ENCODE results near the gene RAMP1.

Gene RAMP1

DNA sequence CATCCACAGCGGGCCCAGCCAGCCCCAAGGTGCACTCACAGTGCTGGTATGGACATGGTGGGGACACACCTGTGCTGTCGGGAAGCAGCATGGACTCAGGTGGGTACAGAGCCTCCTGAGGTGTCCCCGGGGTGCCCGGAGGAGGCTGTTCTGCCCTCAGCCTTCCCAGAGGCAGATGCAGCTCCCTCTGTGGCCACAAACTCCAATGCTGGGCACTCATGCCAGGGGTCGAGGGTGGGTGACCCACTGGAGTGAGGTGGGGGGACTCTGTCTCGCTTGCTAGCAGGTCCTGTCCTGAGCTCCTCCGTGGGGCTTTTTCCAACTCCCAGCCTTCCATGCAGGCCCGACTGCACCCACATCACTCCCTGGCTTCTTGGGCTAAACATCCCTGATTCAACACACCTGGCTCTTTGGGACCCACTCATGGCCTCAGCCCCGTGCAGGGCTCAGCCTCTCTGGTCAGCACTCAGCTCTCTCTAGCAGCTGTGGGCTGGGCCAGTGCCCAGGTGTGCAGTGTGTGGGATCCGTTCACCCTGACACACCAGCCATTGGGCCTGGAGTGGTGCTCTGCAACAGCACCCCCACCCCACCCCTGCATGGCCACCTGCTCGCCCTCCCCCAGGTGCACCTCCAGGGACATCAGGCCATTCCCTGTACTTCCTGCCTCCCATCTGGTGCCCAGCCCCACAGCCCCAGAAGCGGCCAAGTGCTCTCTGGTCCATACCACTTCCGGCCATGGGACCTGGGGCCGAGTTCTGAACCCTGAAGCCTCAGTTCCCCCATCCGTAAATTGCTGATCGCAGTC, 16.0 kb downstream of the RAMP1 start:
- Histone ChIP-seq H3K4me3 (ENCODE audit: low read length) (no peak overlapping the region), H3K27me3 (ENCODE audit: insufficient read depth, low read length) (no peaks in the 10 kb centered on the region), H3K36me3 (ENCODE audit: insufficient read depth, low read length) (no peaks in the 10 kb centered on the region), H3K4me1 (ENCODE audit: insufficient read depth, low read length) (peaks cover 18% of the 10 kb centered on the region), H3K9me3 (ENCODE audit: low read length) (peaks cover 3% of the 10 kb centered on the region), H2AFZ (ENCODE audit: low read depth, low read length) (no peak overlapping the region)

DNA sequence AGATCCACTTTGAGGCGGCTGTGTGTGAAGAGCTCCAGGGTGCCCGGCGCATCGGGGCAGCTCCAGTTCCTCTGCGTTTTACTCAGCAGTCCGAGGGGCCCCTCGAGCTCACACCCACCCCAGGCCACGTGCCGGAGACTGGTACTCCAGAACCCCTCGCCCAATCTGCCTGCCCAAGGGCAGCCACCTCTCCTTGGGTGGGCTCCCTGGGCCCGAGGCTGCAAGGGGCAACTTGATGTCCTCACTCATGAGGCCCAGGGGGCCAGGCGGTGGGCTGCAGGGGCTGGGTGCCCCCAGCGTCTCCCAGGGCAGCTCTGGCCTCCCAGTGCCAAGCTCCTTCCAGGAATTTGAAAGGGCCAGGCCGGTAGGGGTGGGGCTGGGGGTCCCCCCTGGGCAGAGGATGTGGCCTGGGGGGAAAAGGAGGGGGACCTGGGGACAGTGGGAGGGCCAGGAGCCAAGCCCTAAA, 16.7 kb downstream of the RAMP1 start:
- peaks cover 3% of the 10 kb centered on the region for H3K9me3 ChIP-seq (ENCODE audit: low read length)
- peaks cover 18% of the 10 kb centered on the region for H3K4me1 ChIP-seq (ENCODE audit: insufficient read depth, low read length)

DNA sequence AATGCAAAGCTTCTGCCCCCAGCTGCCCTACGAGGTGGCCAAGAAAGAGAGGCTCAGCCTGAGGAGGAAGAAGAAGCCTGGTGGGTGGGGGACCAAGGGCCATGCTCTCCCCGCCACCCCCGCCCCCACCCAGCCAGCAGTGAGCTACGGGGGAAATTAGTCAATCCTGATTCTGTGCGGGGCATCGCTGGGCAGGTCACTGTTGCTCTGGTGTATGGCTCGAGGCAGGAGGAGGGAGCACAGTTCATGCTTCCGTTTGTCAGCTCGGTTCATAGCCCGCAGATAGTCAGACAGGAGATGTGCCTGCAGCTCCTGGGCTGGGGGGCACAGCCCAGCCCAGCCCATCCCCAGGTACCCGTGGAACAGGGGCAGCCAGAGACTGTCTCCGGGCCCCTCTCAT, 17.1 kb downstream of the RAMP1 start:
- Histone ChIP-seq H3K4me3 (ENCODE audit: low read length) (no peak overlapping the region), H2AFZ (ENCODE audit: low read depth, low read length) (no peak overlapping the region), H3K9me3 (ENCODE audit: low read length) (peaks cover 3% of the 10 kb centered on the region), H3K4me1 (ENCODE audit: insufficient read depth, low read length) (peaks cover 18% of the 10 kb centered on the region), H3K36me3 (ENCODE audit: insufficient read depth, low read length) (no peaks in the 10 kb centered on the region), H3K27me3 (ENCODE audit: insufficient read depth, low read length) (no peaks in the 10 kb centered on the region)

More for the DNA sequence above, 16.7 kb downstream of the RAMP1 start:
- no peak overlapping the region for H2AFZ ChIP-seq (ENCODE audit: low read depth, low read length)
- no peaks in the 10 kb centered on the region for H3K36me3 ChIP-seq (ENCODE audit: insufficient read depth, low read length)
- no peak overlapping the region for H3K4me3 ChIP-seq (ENCODE audit: low read length)
- no peaks in the 10 kb centered on the region for H3K27me3 ChIP-seq (ENCODE audit: insufficient read depth, low read length)

DNA sequence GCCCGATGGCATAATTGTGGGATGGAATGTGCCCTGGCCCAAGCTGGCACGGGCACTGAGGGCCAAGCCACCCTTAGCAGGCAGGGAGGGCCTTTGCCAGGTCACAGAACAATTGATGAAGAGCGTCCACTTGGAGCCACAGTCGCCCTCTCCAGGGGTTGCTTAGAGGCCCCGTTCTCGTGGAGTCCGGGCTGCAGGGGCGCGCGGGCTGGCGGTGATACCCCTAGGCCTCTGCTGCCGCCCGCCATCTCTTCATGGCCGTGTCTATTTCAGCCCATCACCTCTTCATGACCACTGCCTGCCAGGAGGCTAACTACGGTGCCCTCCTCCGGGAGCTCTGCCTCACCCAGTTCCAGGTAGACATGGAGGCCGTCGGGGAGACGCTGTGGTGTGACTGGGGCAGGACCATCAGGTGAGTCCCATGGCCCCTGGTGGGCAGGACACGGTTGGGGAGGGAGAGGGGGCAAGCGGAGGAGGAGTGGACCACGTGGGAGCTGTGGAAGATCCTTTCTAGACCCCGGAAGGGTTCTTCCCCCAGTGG, 17.6 kb downstream of the RAMP1 start:
- Histone ChIP-seq H3K36me3 (ENCODE audit: insufficient read depth, low read length) (no peaks in the 10 kb centered on the region), H2AFZ (ENCODE audit: low read depth, low read length) (no peak overlapping the region), H3K4me3 (ENCODE audit: low read length) (no peak overlapping the region), H3K4me1 (ENCODE audit: insufficient read depth, low read length) (peaks cover 18% of the 10 kb centered on the region), H3K27me3 (ENCODE audit: insufficient read depth, low read length) (no peaks in the 10 kb centered on the region), H3K9me3 (ENCODE audit: low read length) (peaks cover 3% of the 10 kb centered on the region)

DNA sequence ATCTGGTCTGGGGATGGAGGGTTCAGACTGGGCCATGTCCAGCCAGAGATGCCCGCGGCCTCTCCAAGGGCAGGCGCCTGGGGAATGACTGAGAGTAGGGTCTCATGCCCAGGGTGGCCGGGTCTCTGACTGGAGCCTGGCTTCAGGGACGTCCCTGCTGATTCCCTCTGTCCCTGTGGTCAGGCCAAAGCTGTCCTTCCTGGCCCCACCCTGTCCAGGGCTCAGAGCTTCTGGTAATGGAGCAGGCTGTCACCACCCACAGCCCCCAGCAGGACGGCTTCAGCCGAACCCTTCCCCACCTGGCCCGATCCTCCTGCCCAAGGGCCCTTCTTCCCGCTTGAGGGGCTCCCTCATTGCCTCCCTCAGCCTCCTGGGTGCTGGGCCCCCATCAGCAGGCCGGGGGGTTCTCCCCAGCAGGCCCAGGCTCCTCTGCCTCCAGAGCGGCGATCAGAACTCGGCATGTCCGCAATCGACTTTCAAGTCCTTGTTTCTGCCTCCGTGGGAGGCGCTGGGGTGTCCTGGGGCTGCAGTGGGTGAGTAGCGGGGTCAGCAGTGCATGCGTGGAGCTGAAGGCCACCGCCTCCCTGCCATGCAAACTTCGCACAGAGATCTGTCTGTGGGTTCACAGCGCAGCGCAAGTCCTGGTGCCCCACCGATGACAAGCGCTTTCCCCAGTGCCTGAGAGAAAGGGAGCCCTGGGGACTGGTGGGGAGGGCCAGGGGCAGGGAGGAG, 18.3 kb downstream of the RAMP1 start:
- H3K4me1 ChIP-seq (ENCODE audit: insufficient read depth, low read length), result peaks cover 18% of the 10 kb centered on the region
- no peaks in the 10 kb centered on the region for H3K9me3 ChIP-seq (ENCODE audit: low read length)
- H3K27me3 ChIP-seq (ENCODE audit: insufficient read depth, low read length), result peaks cover 2% of the 10 kb centered on the region
- no peak overlapping the region for H2AFZ ChIP-seq (ENCODE audit: low read depth, low read length)
- H3K4me3 ChIP-seq (ENCODE audit: low read length), result no peak overlapping the region
- no peaks in the 10 kb centered on the region for H3K36me3 ChIP-seq (ENCODE audit: insufficient read depth, low read length)

DNA sequence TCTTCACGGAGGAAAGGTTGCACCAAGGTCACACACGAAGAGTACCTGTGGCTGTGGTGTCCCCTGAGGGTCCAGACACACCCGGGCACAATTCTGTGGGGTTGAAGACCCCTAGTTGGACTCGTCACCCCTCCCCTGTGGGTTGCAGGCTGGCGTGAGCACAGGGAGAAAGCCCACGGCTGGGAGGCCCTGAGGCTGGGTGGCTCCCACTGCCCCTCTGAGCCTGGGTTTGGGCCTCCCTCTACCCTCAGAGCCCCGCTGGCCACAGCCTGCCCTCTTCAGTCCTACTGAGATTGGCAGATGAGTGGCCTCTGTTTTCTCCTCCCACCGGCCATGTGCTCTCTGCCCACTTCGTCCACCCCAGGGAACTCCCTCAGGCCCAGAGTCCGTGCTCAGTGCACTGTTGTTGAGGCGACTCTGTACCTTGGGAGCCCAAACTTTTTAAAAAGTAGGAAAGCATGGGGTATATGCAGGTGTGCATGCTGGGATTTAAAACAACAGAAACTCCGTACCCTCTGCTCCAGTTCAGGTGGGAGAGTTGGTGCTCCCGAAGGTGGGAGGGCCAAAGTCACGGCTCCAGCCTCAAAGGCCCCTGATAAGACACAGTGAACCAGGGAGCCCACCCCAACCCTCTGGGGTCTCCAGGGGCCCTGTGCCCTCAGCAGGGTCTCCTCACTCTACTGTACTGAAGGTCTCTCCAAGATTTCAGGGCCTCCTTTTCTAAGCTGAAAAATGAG, 19.1 kb downstream of the RAMP1 start:
- H3K27me3 ChIP-seq (ENCODE audit: insufficient read depth, low read length), result peaks cover 2% of the 10 kb centered on the region
- no peaks in the 10 kb centered on the region for H3K36me3 ChIP-seq (ENCODE audit: insufficient read depth, low read length)
- H3K4me3 ChIP-seq (ENCODE audit: low read length), result no peak overlapping the region
- H2AFZ ChIP-seq (ENCODE audit: low read depth, low read length), result no peak overlapping the region
- H3K4me1 ChIP-seq (ENCODE audit: insufficient read depth, low read length), result peaks cover 14% of the 10 kb centered on the region
- H3K9me3 ChIP-seq (ENCODE audit: low read length), result no peaks in the 10 kb centered on the region

DNA sequence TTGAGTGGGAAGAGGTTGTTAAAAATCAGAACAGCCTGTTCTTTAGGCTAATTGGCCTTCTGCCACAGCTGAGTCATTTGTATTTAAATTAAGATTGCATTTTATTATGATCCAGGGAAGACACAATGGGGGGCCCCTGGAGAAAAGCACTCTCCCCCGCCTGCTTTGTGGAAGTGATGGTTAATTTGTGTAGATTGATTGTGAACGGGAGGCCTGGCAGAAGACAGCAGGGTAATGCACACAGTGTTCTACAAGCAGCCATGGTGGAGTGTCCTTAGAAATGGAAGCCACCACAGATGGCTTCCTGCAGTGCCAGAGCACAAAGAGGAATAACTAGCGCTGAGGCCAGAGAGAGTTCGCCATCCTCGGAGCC, 19.6 kb downstream of the RAMP1 start:
- Histone ChIP-seq H2AFZ (ENCODE audit: low read depth, low read length) (no peak overlapping the region), H3K4me3 (ENCODE audit: low read length) (no peak overlapping the region), H3K36me3 (ENCODE audit: insufficient read depth, low read length) (no peaks in the 10 kb centered on the region), H3K4me1 (ENCODE audit: insufficient read depth, low read length) (peaks cover 8% of the 10 kb centered on the region), H3K27me3 (ENCODE audit: insufficient read depth, low read length) (peaks cover 2% of the 10 kb centered on the region), H3K9me3 (ENCODE audit: low read length) (no peaks in the 10 kb centered on the region)

DNA sequence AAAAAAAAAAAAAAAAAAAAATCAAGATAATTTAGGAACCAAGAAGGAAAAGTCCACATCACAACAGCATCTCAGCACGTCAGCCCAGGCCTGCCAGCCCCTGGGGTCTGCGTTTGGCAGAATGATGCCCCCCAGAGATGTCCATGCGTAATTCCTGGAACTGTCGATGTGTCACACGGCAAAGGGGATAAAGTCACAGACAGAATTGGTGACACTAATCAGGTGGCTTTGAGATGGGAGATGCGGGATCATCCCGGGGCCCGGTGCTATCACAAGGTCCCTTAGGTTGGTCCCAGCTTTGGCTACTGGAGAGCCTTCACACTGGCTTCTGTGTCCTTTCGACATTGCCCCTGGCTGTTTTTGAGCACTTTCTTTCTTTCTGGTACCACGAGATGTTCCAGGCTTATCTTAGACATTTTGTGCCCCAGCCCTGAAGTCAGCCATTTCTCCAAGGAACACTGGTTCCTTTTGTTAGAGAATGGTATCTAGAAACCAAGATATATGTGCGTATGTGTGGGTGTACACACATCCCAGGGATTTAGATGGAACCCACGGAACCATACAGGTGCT, 20.7 kb downstream of the RAMP1 start:
- no peak overlapping the region for H3K4me3 ChIP-seq (ENCODE audit: low read length)
- no peaks in the 10 kb centered on the region for H3K9me3 ChIP-seq (ENCODE audit: low read length)
- H3K4me1 ChIP-seq (ENCODE audit: insufficient read depth, low read length), result peaks cover 8% of the 10 kb centered on the region
- H3K36me3 ChIP-seq (ENCODE audit: insufficient read depth, low read length), result no peaks in the 10 kb centered on the region
- H2AFZ ChIP-seq (ENCODE audit: low read depth, low read length), result no peak overlapping the region
- peaks cover 2% of the 10 kb centered on the region for H3K27me3 ChIP-seq (ENCODE audit: insufficient read depth, low read length)

DNA sequence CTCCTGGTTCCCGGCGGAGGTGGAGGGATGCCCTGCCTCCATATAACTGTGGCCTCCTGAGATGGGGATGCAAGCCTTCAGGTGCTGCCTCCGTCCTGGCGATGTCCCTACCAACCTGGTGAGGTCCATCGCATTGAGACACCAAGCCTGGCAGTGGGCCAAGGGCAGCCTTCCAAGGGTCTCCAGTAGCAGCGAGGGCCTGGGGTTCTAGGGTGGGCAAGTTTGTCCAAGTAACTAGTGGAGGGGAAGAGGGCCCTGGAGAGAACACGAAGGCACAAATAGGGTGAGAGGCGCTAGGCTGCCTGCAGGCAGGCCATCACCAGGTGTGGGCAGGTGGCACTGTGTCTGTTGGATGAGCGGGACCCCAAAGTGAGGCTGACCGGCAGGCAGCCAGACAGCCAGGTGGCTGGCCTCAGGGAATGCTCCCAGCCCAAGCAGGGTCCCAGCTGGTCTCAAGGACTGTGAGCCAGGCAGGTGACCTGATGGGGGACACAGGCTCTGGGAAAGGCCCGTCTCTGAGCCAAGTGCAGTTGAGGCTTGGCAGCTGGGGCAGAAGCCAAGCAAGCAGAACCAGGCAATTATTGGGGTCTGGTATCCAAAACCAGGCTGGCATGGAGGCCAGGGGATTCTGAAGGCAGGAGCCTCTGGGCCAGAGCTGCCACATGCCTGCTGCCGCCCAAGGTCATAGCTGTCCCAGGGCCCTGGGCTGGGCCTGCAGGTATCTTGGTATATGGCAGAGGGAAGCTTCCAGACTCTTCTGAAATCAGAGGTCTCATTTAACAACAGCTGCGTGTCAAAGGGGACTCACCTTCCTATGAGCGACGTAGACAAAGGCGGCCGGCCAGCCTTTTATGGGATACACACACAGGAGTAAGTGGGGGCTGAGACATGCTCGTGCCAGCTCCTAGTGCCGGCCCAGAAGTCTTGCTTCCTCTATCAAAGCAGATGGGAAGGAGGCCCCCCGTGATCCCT, 23.4 kb downstream of the RAMP1 start:
- Histone ChIP-seq H2AFZ (ENCODE audit: low read depth, low read length) (no peak overlapping the region), H3K4me1 (ENCODE audit: insufficient read depth, low read length) (peaks cover 8% of the 10 kb centered on the region)

DNA sequence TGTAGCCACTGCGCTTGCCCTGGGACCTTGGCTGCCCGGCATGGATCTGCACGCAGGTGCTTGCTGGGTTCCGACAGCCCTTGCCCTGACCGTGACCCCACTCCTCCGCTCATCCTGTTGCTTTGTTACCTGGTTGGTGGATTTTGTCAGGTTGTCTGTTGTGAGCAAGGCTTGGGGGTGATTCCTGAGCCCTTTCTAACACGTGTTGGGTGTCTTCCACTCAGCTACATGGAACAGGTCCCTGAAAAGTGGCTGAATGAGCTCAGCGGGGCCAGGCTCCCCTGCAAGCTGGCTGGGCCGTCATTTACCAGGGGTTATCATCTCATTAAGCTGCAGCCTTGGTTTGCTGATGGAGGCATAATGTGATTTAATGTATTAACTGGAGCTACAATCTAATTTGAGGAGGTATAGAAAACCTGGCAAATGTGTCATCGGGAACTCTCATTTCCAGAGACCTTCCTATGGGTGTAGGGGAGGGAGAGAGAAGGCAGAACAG, 24.6 kb downstream of the RAMP1 start:
- Histone ChIP-seq H3K9me3 (ENCODE audit: low read length) (no peaks in the 10 kb centered on the region), H3K27me3 (ENCODE audit: insufficient read depth, low read length) (peaks cover 2% of the 10 kb centered on the region), H2AFZ (ENCODE audit: low read depth, low read length) (no peak overlapping the region), H3K4me1 (ENCODE audit: insufficient read depth, low read length) (peaks cover 3% of the 10 kb centered on the region), H3K36me3 (ENCODE audit: insufficient read depth, low read length) (no peaks in the 10 kb centered on the region), H3K4me3 (ENCODE audit: low read length) (no peak overlapping the region)

More for the DNA sequence above, 23.4 kb downstream of the RAMP1 start:
- Histone ChIP-seq H3K36me3 (ENCODE audit: insufficient read depth, low read length) (no peaks in the 10 kb centered on the region), H3K9me3 (ENCODE audit: low read length) (no peaks in the 10 kb centered on the region), H3K27me3 (ENCODE audit: insufficient read depth, low read length) (peaks cover 2% of the 10 kb centered on the region), H3K4me3 (ENCODE audit: low read length) (no peak overlapping the region)

DNA sequence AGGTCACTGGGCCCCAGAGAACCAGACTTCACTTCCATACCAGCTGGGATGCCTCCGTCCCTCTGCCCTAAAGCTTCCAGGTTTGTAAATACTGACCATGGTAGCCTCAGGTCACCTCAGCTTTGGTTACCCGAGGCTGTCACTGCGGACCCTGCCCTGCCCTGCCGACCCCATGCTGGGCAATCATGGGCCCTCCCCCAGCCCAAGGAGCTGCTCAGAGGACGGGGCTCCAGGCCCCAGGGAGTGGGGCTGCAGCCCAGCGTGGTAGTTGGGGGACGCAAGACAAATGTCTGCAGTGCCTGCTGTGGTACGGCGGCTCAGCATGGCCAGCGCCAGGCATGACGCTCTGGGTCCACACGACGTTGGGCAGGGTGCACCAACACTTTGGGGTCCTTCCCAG, 25.3 kb downstream of the RAMP1 start:
- Histone ChIP-seq H3K27me3 (ENCODE audit: insufficient read depth, low read length) (peaks cover 2% of the 10 kb centered on the region), H3K9me3 (ENCODE audit: low read length) (no peaks in the 10 kb centered on the region), H3K4me3 (ENCODE audit: low read length) (no peak overlapping the region), H2AFZ (ENCODE audit: low read depth, low read length) (no peak overlapping the region), H3K4me1 (ENCODE audit: insufficient read depth, low read length) (no peaks in the 10 kb centered on the region), H3K36me3 (ENCODE audit: insufficient read depth, low read length) (no peaks in the 10 kb centered on the region)

All from neuron (in vitro differentiated cells).